T-helper 2 cell treated with Interferon-gamma antibody and Interleukin-4, amounts not matched to agents 5 μg/mL and 100 μg/mL, for 36 hours (primary cell): Measurements from ENCODE around the gene TST.

Source experiments
- DNase-seq: peaks from one replicate; pipeline ENCODE4 v3.0.0; 2021; ENCODE audit warnings: low spot score
- H3K27ac Mint-ChIP-seq: one replicate; pipeline ENCODE4 v1.8.0; 2021; ENCODE audit warnings: mild to moderate bottlenecking, mixed read lengths
- H3K27me3 Mint-ChIP-seq: one replicate; pipeline ENCODE4 v1.8.0; 2021; ENCODE audit warnings: low read depth, mixed read lengths
- H3K36me3 Mint-ChIP-seq: one replicate; pipeline ENCODE4 v1.8.0; 2021; ENCODE audit warnings: low read depth, mixed read lengths
- H3K4me1 Mint-ChIP-seq: one replicate; pipeline ENCODE4 v1.8.0; 2021; ENCODE audit warnings: low read depth, mixed read lengths
- H3K4me3 Mint-ChIP-seq: one replicate; pipeline ENCODE4 v1.8.0; 2022; ENCODE audit warnings: mild to moderate bottlenecking, moderate library complexity, mixed read lengths
- H3K9me3 Mint-ChIP-seq: one replicate; pipeline ENCODE4 v1.8.0; 2021; ENCODE audit warnings: mixed read lengths

The TST gene

GRCh38 chr22:37030560-37031281, 11.5 kb upstream of the TST start:
- H3K4me3 Mint-ChIP-seq = no peak overlapping the region
- H3K27ac Mint-ChIP-seq = no peak overlapping the region
- no peak for DNase-seq
- H3K36me3 Mint-ChIP-seq = peaks cover 1% of the 10 kb centered on the region
- no peaks in the 10 kb centered on the region for H3K9me3 Mint-ChIP-seq
- no peaks in the 10 kb centered on the region for H3K4me1 Mint-ChIP-seq
- H3K27me3 Mint-ChIP-seq = peaks cover 4% of the 10 kb centered on the region

GRCh38 chr22:37028692-37029674, 9.7 kb upstream of the TST start:
- no peak overlapping the region for H3K4me3 Mint-ChIP-seq
- no peaks in the 10 kb centered on the region for H3K27me3 Mint-ChIP-seq
- no peak for DNase-seq
- H3K4me1 Mint-ChIP-seq = no peaks in the 10 kb centered on the region
- H3K27ac Mint-ChIP-seq = no peak overlapping the region
- peaks cover 1% of the 10 kb centered on the region for H3K36me3 Mint-ChIP-seq
- no peaks in the 10 kb centered on the region for H3K9me3 Mint-ChIP-seq

GRCh38 chr22:37027556-37027955, 8.3 kb upstream of the TST start:
- H3K36me3 Mint-ChIP-seq = peaks cover 1% of the 10 kb centered on the region

GRCh38 chr22:37026325-37026724, 7.1 kb upstream of the TST start:
- H3K27me3 Mint-ChIP-seq = peaks cover 2% of the 10 kb centered on the region
- no peaks in the 10 kb centered on the region for H3K9me3 Mint-ChIP-seq
- DNase-seq = no peak
- H3K36me3 Mint-ChIP-seq = peaks cover 1% of the 10 kb centered on the region
- no peak overlapping the region for H3K27ac Mint-ChIP-seq
- no peak overlapping the region for H3K4me3 Mint-ChIP-seq
- H3K4me1 Mint-ChIP-seq = peaks cover 7% of the 10 kb centered on the region

More at GRCh38 chr22:37027556-37027955, 8.3 kb upstream of the TST start:
- Mint-ChIP-seq H3K9me3 (no peaks in the 10 kb centered on the region), H3K27me3 (no peaks in the 10 kb centered on the region), H3K4me1 (no peaks in the 10 kb centered on the region), H3K4me3 (no peak overlapping the region), H3K27ac (no peak overlapping the region)
- no peak for DNase-seq

GRCh38 chr22:37025500-37026070, 6.3 kb upstream of the TST start:
- no peak for DNase-seq
- Mint-ChIP-seq H3K4me3 (no peak overlapping the region), H3K27me3 (peaks cover 2% of the 10 kb centered on the region), H3K36me3 (peaks cover 1% of the 10 kb centered on the region), H3K27ac (no peak overlapping the region), H3K9me3 (no peaks in the 10 kb centered on the region), H3K4me1 (peaks cover 7% of the 10 kb centered on the region)

GRCh38 chr22:37024339-37025157, 5.3 kb upstream of the TST start:
- Mint-ChIP-seq H3K27ac (no peak overlapping the region), H3K4me1 (peaks cover 12% of the 10 kb centered on the region), H3K36me3 (peaks cover 1% of the 10 kb centered on the region), H3K9me3 (no peaks in the 10 kb centered on the region), H3K27me3 (peaks cover 2% of the 10 kb centered on the region), H3K4me3 (no peak overlapping the region)
- no peak for DNase-seq

- Mint-ChIP-seq H3K4me1 (peaks cover 12% of the 10 kb centered on the region), H3K27ac (no peak overlapping the region), H3K27me3 (peaks cover 2% of the 10 kb centered on the region), H3K4me3 (no peak overlapping the region), H3K36me3 (peaks cover 1% of the 10 kb centered on the region), H3K9me3 (no peaks in the 10 kb centered on the region)
- DNase-seq = no peak
Measured at GRCh38 chr22:37023743-37024338, 4.6 kb upstream of the TST start.

- no peak overlapping the region for H3K27ac Mint-ChIP-seq
- H3K4me1 Mint-ChIP-seq = peaks cover 14% of the 10 kb centered on the region
- peaks cover 2% of the 10 kb centered on the region for H3K27me3 Mint-ChIP-seq
- H3K36me3 Mint-ChIP-seq = peaks cover 1% of the 10 kb centered on the region
- no peaks in the 10 kb centered on the region for H3K9me3 Mint-ChIP-seq
- no peak overlapping the region for H3K4me3 Mint-ChIP-seq
- DNase-seq = no peak
Measured at GRCh38 chr22:37022483-37023337, 3.5 kb upstream of the TST start.

GRCh38 chr22:37021710-37022482, 2.6 kb upstream of the TST start:
- H3K4me1 Mint-ChIP-seq = peaks cover 14% of the 10 kb centered on the region
- peak overlapping the region; percentile 58 for H3K27ac Mint-ChIP-seq
- no peaks in the 10 kb centered on the region for H3K9me3 Mint-ChIP-seq
- peaks cover 2% of the 10 kb centered on the region for H3K27me3 Mint-ChIP-seq
- peaks cover 1% of the 10 kb centered on the region for H3K36me3 Mint-ChIP-seq
- H3K4me3 Mint-ChIP-seq = peak overlapping the region; percentile 74
- peak; percentile 47 for DNase-seq

GRCh38 chr22:37021041-37021440, 1.8 kb upstream of the TST start:
- Mint-ChIP-seq H3K9me3 (no peaks in the 10 kb centered on the region), H3K27me3 (peaks cover 2% of the 10 kb centered on the region), H3K4me3 (peak overlapping the region; percentile 15), H3K36me3 (no peaks in the 10 kb centered on the region), H3K27ac (no peak overlapping the region), H3K4me1 (peaks cover 14% of the 10 kb centered on the region)
- DNase-seq = no peak

- Mint-ChIP-seq H3K27ac (peak overlapping the region; percentile 82), H3K27me3 (peaks cover 2% of the 10 kb centered on the region), H3K36me3 (no peaks in the 10 kb centered on the region), H3K9me3 (no peaks in the 10 kb centered on the region), H3K4me1 (peaks cover 14% of the 10 kb centered on the region), H3K4me3 (peak overlapping the region; percentile 91)
- DNase-seq = no peak
Measured at GRCh38 chr22:37020192-37020479, 889 bp upstream of the TST start.

- Mint-ChIP-seq H3K4me3 (peak overlapping the region; percentile 84), H3K36me3 (no peaks in the 10 kb centered on the region), H3K4me1 (peaks cover 14% of the 10 kb centered on the region), H3K9me3 (no peaks in the 10 kb centered on the region), H3K27me3 (peaks cover 2% of the 10 kb centered on the region), H3K27ac (peak overlapping the region; percentile 67)
- no peak for DNase-seq
Measured at GRCh38 chr22:37018815-37019308, 385 bp downstream of the TST start.
